NCI-H82 treated with DMSO at 0.1 percent for 48 hours (cell line): Measurements from ENCODE around the gene ZC3H11A.

Experiments
- DNase-seq: peaks from one replicate; lab custom pipeline; 2025; ENCODE audit not compliant: unreplicated experiment; lab: John Stamatoyannopoulos, UW

Gene ZC3H11A

GRCh38 chr1:203839081-203839480, 43.7 kb downstream of the ZC3H11A start:
- no peak for DNase-seq

GRCh38 chr1:203840208-203840808, 44.9 kb downstream of the ZC3H11A start:
- DNase-seq = no peak

GRCh38 chr1:203842559-203842876, 47.1 kb downstream of the ZC3H11A start:
- no peak for DNase-seq

- DNase-seq = no peak
Measured at GRCh38 chr1:203843435-203843834, 48.0 kb downstream of the ZC3H11A start.
